ENCODE measurements around the gene KCNH5.

The KCNH5 gene

DNA sequence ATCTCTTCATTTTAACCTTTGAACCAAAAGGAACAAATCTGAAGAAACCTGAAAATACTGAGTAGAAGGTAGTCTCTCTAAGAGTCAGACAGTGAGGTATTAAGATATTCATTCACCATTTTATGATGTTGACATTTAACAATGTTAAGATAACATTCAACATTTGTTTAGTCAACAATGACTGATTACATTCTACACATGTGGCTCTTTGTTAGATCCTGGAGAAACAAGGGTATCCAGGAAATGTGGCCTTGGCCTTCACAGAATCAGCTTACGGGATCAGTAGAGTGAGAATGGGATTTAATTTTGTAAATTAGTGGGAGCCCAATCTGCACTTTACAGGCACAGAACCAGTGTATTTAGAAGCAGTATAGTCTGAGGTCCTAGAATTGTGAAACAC, 355.5 kb downstream of the KCNH5 start:
- no peak overlapping the region for H3K4me2 ChIP-seq (ENCODE audit: low read depth, low read length, poor library complexity, severe bottlenecking)
- no peaks in the 10 kb centered on the region for H3K4me1 ChIP-seq (ENCODE audit: insufficient read depth, low read length, poor library complexity, severe bottlenecking)

DNA sequence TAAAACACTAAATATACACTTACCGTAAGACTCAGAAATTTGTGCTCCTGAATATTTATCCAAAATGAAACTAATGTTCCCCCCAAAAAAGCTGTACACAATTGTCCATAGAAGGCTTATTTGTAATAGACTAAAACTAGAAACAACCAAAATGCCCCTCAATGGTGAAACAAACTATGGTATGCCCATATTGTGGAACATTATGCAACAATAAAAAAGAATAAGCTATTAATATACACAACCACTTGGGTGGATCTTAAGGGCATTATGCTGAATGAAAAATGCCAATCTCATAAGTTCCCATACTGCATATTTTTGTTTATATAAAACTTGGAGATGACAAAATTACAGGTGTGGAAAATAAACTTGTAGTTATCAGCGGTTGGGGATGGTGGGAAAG, 357.4 kb downstream of the KCNH5 start:
- Histone ChIP-seq H3F3A (ENCODE audit: low read depth) (no peaks in the 10 kb centered on the region), H3K4me2 (ENCODE audit: low read depth, low read length, poor library complexity, severe bottlenecking) (no peak overlapping the region), H2AFZ (ENCODE audit: low read length) (no peak overlapping the region), H3K36me3 (ENCODE audit: insufficient read depth, low read length) (no peaks in the 10 kb centered on the region), H3K79me2 (ENCODE audit: insufficient read depth, low read length) (no peaks in the 10 kb centered on the region), H4K20me1 (ENCODE audit: insufficient read depth, low read length, poor library complexity, severe bottlenecking) (no peaks in the 10 kb centered on the region), H3K4me1 (ENCODE audit: insufficient read depth, low read length, poor library complexity, severe bottlenecking) (no peaks in the 10 kb centered on the region), H3K9me2 (replicated peaks; ENCODE audit: low read depth, low read length) (no peaks in the 10 kb centered on the region), H3K9me3 (ENCODE audit: insufficient read depth, low read depth, low read length) (0 out of 2 replicates have a peak, but pooled peaks cover 4% of the 10 kb centered on the region), H3K9ac (ENCODE audit: low read depth, low read length, poor library complexity, severe bottlenecking) (no peak overlapping the region), H3K4me3 (ENCODE audit: low read length, poor library complexity, severe bottlenecking) (no peak overlapping the region), H3K27me3 (ENCODE audit: insufficient read depth, low read length, poor library complexity, severe bottlenecking) (no peaks in the 10 kb centered on the region)
- TF ChIP-seq, protein P1, sequence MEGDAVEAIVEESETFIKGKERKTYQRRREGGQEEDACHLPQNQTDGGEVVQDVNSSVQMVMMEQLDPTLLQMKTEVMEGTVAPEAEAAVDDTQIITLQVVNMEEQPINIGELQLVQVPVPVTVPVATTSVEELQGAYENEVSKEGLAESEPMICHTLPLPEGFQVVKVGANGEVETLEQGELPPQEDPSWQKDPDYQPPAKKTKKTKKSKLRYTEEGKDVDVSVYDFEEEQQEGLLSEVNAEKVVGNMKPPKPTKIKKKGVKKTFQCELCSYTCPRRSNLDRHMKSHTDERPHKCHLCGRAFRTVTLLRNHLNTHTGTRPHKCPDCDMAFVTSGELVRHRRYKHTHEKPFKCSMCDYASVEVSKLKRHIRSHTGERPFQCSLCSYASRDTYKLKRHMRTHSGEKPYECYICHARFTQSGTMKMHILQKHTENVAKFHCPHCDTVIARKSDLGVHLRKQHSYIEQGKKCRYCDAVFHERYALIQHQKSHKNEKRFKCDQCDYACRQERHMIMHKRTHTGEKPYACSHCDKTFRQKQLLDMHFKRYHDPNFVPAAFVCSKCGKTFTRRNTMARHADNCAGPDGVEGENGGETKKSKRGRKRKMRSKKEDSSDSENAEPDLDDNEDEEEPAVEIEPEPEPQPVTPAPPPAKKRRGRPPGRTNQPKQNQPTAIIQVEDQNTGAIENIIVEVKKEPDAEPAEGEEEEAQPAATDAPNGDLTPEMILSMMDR (conservative IDR thresholded peaks at IDR 0.05; ENCODE audit: low read length) = no peak
- no peak for TF ChIP-seq EZH2phosphoT487 (IDR thresholded peaks at IDR 0.05; ENCODE audit: borderline replicate concordance)

More for the DNA sequence above, 355.5 kb downstream of the KCNH5 start:
- H3K9ac ChIP-seq (ENCODE audit: low read depth, low read length, poor library complexity, severe bottlenecking) = no peak overlapping the region
- no peaks in the 10 kb centered on the region for H3K36me3 ChIP-seq (ENCODE audit: insufficient read depth, low read length)
- no peaks in the 10 kb centered on the region for H3F3A ChIP-seq (ENCODE audit: low read depth)
- no peaks in the 10 kb centered on the region for H3K27me3 ChIP-seq (ENCODE audit: insufficient read depth, low read length, poor library complexity, severe bottlenecking)
- H3K9me2 ChIP-seq (replicated peaks; ENCODE audit: low read depth, low read length) = no peaks in the 10 kb centered on the region
- no peak overlapping the region for H3K4me3 ChIP-seq (ENCODE audit: low read length, poor library complexity, severe bottlenecking)
- H4K20me1 ChIP-seq (ENCODE audit: insufficient read depth, low read length, poor library complexity, severe bottlenecking) = no peaks in the 10 kb centered on the region
- H2AFZ ChIP-seq (ENCODE audit: low read length) = no peak overlapping the region
- no peak for TF ChIP-seq EZH2phosphoT487 (IDR thresholded peaks at IDR 0.05; ENCODE audit: borderline replicate concordance)
- TF ChIP-seq, protein P1 (conservative IDR thresholded peaks at IDR 0.05; ENCODE audit: low read length) = no peak
- H3K79me2 ChIP-seq (ENCODE audit: insufficient read depth, low read length) = no peaks in the 10 kb centered on the region
- H3K9me3 ChIP-seq (ENCODE audit: insufficient read depth, low read depth, low read length) = 0 out of 2 replicates have a peak, but pooled peaks cover 4% of the 10 kb centered on the region

DNA sequence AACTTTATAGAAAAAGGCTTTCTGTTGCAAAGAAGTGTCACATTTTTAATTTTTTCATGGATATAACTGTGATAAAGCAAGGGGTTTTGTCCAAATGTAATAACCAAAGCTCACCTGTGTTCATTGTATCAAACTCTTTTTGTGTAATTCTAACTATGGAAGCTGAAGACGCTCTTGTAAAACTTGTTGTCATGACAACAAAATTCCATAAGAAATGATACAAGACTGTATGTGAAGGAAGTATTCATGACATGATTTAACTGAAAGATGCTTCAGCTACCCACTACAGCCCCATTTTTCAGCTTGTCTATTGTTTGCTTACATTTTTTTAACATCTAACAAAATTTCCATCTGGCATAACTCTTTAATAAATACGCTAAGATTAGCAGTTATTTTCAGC, 360.9 kb downstream of the KCNH5 start:
- Histone ChIP-seq H3K79me2 (ENCODE audit: insufficient read depth, low read length) (no peaks in the 10 kb centered on the region), H3K9me3 (ENCODE audit: insufficient read depth, low read depth, low read length) (0 out of 2 replicates have a peak, but pooled peaks cover 4% of the 10 kb centered on the region), H3K36me3 (ENCODE audit: insufficient read depth, low read length) (no peaks in the 10 kb centered on the region), H3F3A (ENCODE audit: low read depth) (no peaks in the 10 kb centered on the region), H3K9ac (ENCODE audit: low read depth, low read length, poor library complexity, severe bottlenecking) (no peak overlapping the region), H3K4me3 (ENCODE audit: low read length, poor library complexity, severe bottlenecking) (no peak overlapping the region), H3K9me2 (replicated peaks; ENCODE audit: low read depth, low read length) (no peaks in the 10 kb centered on the region), H3K4me2 (ENCODE audit: low read depth, low read length, poor library complexity, severe bottlenecking) (no peak overlapping the region), H4K20me1 (ENCODE audit: insufficient read depth, low read length, poor library complexity, severe bottlenecking) (no peaks in the 10 kb centered on the region), H2AFZ (ENCODE audit: low read length) (no peak overlapping the region), H3K4me1 (ENCODE audit: insufficient read depth, low read length, poor library complexity, severe bottlenecking) (no peaks in the 10 kb centered on the region), H3K27me3 (ENCODE audit: insufficient read depth, low read length, poor library complexity, severe bottlenecking) (no peaks in the 10 kb centered on the region)
- TF ChIP-seq, protein P1 (conservative IDR thresholded peaks at IDR 0.05; ENCODE audit: low read length) = no peak
- TF ChIP-seq EZH2phosphoT487 (IDR thresholded peaks at IDR 0.05; ENCODE audit: borderline replicate concordance) = no peak
